Measurements from ENCODE around the gene SEMA4C. TPM values are rescaled to one million over a fixed set of nuclear protein-coding genes. Genes with fewer than 3 reads are reported as not detected.

Gene SEMA4C
- total and polyA plus RNA-seq, 9 of the 15 experiments (the other 6 are each of a cell fraction or from before 2014, with no cell fraction given) = 0.32 to 59.7 (median 23.9) TPM

GRCh38 chr2:96913398-96914202, 43.7 kb upstream of the SEMA4C start (continued):
- TF ChIP-seq KDM4B (IDR thresholded peaks at IDR 0.05; ENCODE audit: borderline replicate concordance in 2 of 2, low read depth in 1 of 2) = no peak
- TF ChIP-seq, protein P1, sequence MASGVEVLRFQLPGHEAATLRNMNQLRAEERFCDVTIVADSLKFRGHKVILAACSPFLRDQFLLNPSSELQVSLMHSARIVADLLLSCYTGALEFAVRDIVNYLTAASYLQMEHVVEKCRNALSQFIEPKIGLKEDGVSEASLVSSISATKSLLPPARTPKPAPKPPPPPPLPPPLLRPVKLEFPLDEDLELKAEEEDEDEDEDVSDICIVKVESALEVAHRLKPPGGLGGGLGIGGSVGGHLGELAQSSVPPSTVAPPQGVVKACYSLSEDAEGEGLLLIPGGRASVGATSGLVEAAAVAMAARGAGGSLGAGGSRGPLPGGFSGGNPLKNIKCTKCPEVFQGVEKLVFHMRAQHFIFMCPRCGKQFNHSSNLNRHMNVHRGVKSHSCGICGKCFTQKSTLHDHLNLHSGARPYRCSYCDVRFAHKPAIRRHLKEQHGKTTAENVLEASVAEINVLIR (CRISPR knock-in tag; IDR thresholded peaks at IDR 0.05) = no peak
- TF ChIP-seq, protein P2, sequence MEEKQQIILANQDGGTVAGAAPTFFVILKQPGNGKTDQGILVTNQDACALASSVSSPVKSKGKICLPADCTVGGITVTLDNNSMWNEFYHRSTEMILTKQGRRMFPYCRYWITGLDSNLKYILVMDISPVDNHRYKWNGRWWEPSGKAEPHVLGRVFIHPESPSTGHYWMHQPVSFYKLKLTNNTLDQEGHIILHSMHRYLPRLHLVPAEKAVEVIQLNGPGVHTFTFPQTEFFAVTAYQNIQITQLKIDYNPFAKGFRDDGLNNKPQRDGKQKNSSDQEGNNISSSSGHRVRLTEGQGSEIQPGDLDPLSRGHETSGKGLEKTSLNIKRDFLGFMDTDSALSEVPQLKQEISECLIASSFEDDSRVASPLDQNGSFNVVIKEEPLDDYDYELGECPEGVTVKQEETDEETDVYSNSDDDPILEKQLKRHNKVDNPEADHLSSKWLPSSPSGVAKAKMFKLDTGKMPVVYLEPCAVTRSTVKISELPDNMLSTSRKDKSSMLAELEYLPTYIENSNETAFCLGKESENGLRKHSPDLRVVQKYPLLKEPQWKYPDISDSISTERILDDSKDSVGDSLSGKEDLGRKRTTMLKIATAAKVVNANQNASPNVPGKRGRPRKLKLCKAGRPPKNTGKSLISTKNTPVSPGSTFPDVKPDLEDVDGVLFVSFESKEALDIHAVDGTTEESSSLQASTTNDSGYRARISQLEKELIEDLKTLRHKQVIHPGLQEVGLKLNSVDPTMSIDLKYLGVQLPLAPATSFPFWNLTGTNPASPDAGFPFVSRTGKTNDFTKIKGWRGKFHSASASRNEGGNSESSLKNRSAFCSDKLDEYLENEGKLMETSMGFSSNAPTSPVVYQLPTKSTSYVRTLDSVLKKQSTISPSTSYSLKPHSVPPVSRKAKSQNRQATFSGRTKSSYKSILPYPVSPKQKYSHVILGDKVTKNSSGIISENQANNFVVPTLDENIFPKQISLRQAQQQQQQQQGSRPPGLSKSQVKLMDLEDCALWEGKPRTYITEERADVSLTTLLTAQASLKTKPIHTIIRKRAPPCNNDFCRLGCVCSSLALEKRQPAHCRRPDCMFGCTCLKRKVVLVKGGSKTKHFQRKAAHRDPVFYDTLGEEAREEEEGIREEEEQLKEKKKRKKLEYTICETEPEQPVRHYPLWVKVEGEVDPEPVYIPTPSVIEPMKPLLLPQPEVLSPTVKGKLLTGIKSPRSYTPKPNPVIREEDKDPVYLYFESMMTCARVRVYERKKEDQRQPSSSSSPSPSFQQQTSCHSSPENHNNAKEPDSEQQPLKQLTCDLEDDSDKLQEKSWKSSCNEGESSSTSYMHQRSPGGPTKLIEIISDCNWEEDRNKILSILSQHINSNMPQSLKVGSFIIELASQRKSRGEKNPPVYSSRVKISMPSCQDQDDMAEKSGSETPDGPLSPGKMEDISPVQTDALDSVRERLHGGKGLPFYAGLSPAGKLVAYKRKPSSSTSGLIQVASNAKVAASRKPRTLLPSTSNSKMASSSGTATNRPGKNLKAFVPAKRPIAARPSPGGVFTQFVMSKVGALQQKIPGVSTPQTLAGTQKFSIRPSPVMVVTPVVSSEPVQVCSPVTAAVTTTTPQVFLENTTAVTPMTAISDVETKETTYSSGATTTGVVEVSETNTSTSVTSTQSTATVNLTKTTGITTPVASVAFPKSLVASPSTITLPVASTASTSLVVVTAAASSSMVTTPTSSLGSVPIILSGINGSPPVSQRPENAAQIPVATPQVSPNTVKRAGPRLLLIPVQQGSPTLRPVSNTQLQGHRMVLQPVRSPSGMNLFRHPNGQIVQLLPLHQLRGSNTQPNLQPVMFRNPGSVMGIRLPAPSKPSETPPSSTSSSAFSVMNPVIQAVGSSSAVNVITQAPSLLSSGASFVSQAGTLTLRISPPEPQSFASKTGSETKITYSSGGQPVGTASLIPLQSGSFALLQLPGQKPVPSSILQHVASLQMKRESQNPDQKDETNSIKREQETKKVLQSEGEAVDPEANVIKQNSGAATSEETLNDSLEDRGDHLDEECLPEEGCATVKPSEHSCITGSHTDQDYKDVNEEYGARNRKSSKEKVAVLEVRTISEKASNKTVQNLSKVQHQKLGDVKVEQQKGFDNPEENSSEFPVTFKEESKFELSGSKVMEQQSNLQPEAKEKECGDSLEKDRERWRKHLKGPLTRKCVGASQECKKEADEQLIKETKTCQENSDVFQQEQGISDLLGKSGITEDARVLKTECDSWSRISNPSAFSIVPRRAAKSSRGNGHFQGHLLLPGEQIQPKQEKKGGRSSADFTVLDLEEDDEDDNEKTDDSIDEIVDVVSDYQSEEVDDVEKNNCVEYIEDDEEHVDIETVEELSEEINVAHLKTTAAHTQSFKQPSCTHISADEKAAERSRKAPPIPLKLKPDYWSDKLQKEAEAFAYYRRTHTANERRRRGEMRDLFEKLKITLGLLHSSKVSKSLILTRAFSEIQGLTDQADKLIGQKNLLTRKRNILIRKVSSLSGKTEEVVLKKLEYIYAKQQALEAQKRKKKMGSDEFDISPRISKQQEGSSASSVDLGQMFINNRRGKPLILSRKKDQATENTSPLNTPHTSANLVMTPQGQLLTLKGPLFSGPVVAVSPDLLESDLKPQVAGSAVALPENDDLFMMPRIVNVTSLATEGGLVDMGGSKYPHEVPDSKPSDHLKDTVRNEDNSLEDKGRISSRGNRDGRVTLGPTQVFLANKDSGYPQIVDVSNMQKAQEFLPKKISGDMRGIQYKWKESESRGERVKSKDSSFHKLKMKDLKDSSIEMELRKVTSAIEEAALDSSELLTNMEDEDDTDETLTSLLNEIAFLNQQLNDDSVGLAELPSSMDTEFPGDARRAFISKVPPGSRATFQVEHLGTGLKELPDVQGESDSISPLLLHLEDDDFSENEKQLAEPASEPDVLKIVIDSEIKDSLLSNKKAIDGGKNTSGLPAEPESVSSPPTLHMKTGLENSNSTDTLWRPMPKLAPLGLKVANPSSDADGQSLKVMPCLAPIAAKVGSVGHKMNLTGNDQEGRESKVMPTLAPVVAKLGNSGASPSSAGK (IDR thresholded peaks at IDR 0.05) = peak; percentile 77
- TF ChIP-seq TCF3 (CRISPR knock-in tag; IDR thresholded peaks at IDR 0.05) = 0 out of 2 replicates have a peak, but pooled peaks have one; percentile 7
- no peak for TF ChIP-seq KLF10 (CRISPR knock-in tag; IDR thresholded peaks at IDR 0.05)
- no peak for TF ChIP-seq BRCA1 (IDR thresholded peaks at IDR 0.05)
- TF ChIP-seq BRCA1 (CRISPR knock-in tag; IDR thresholded peaks at IDR 0.05) = no peak
- 0 out of 2 replicates have a peak, but pooled peaks have one; percentile 52 for TF ChIP-seq GABPB1 (CRISPR knock-in tag; IDR thresholded peaks at IDR 0.05)
- no peak for TF ChIP-seq NONO (IDR thresholded peaks at IDR 0.05; ENCODE audit: low read depth in 2 of 2, low read length in 1 of 2)
- TF ChIP-seq, protein P3, sequence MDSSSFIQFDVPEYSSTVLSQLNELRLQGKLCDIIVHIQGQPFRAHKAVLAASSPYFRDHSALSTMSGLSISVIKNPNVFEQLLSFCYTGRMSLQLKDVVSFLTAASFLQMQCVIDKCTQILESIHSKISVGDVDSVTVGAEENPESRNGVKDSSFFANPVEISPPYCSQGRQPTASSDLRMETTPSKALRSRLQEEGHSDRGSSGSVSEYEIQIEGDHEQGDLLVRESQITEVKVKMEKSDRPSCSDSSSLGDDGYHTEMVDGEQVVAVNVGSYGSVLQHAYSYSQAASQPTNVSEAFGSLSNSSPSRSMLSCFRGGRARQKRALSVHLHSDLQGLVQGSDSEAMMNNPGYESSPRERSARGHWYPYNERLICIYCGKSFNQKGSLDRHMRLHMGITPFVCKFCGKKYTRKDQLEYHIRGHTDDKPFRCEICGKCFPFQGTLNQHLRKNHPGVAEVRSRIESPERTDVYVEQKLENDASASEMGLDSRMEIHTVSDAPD (CRISPR knock-in tag; IDR thresholded peaks at IDR 0.05) = no peak
- no peak for TF ChIP-seq CCAR2 (IDR thresholded peaks at IDR 0.05; ENCODE audit: low read depth, low read length)
- TF ChIP-seq CBX8 (IDR thresholded peaks at IDR 0.05; ENCODE audit: borderline replicate concordance, extremely low read depth, low read depth, low read length, poor library complexity, severe bottlenecking) = no peak
